ENCODE results near the gene KMT2A.

KMT2A gene

GRCh38 chr11:118544010-118544646 is 107.8 kb downstream of the KMT2A start:
- no peak overlapping the region for H3K4me3 ChIP-seq (ENCODE audit: low read length, poor library complexity, severe bottlenecking)
- H3F3A ChIP-seq (ENCODE audit: low read depth): no peaks in the 10 kb centered on the region
- H3K79me2 ChIP-seq (ENCODE audit: insufficient read depth, low read length): no peaks in the 10 kb centered on the region
- H2AFZ ChIP-seq (ENCODE audit: low read length): no peak overlapping the region
- H3K4me2 ChIP-seq (ENCODE audit: low read depth, low read length, poor library complexity, severe bottlenecking): no peak overlapping the region
- H3K9ac ChIP-seq (ENCODE audit: low read depth, low read length, poor library complexity, severe bottlenecking): no peak overlapping the region
- H3K4me1 ChIP-seq (ENCODE audit: insufficient read depth, low read length, poor library complexity, severe bottlenecking): no peaks in the 10 kb centered on the region
- TF ChIP-seq CTCF (conservative IDR thresholded peaks at IDR 0.05; ENCODE audit: low read length): no peak
- TF ChIP-seq EZH2phosphoT487 (IDR thresholded peaks at IDR 0.05; ENCODE audit: borderline replicate concordance): no peak
- no peaks in the 10 kb centered on the region for H4K20me1 ChIP-seq (ENCODE audit: insufficient read depth, low read length, poor library complexity, severe bottlenecking)
- no peaks in the 10 kb centered on the region for H3K27me3 ChIP-seq (ENCODE audit: insufficient read depth, low read length, poor library complexity, severe bottlenecking)
- no peaks in the 10 kb centered on the region for H3K36me3 ChIP-seq (ENCODE audit: insufficient read depth, low read length)
- H3K9me3 ChIP-seq (ENCODE audit: insufficient read depth, low read depth, low read length): no peaks in the 10 kb centered on the region
- H3K9me2 ChIP-seq (replicated peaks; ENCODE audit: low read depth, low read length): no peaks in the 10 kb centered on the region

DNA sequence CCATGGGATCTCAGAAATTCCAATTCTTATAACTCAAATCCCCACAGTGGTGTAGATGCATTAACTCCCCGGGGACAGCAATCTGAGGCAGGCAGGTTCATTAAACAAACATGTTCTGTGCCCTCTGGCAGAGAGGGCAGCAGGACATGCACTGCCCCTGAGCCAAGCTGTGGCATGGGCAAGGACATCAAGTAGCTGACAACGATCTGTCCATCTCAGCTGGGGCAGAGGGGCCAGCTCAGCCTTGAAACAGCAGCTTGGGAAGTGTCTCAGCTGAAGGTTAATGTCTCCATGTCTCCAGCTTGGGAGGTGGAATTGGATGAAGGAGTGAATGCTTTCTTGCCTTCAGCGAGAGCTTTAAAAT is 108.3 kb downstream of the KMT2A start:
- H3K36me3 ChIP-seq (ENCODE audit: insufficient read depth, low read length): no peaks in the 10 kb centered on the region
- TF ChIP-seq EZH2phosphoT487 (IDR thresholded peaks at IDR 0.05; ENCODE audit: borderline replicate concordance): no peak
- TF ChIP-seq CTCF (conservative IDR thresholded peaks at IDR 0.05; ENCODE audit: low read length): no peak
- no peaks in the 10 kb centered on the region for H3K9me3 ChIP-seq (ENCODE audit: insufficient read depth, low read depth, low read length)
- no peak overlapping the region for H3K4me3 ChIP-seq (ENCODE audit: low read length, poor library complexity, severe bottlenecking)
- no peaks in the 10 kb centered on the region for H3F3A ChIP-seq (ENCODE audit: low read depth)
- H4K20me1 ChIP-seq (ENCODE audit: insufficient read depth, low read length, poor library complexity, severe bottlenecking): no peaks in the 10 kb centered on the region
- H3K79me2 ChIP-seq (ENCODE audit: insufficient read depth, low read length): no peaks in the 10 kb centered on the region
- no peak overlapping the region for H2AFZ ChIP-seq (ENCODE audit: low read length)
- H3K9ac ChIP-seq (ENCODE audit: low read depth, low read length, poor library complexity, severe bottlenecking): no peak overlapping the region
- no peak overlapping the region for H3K4me2 ChIP-seq (ENCODE audit: low read depth, low read length, poor library complexity, severe bottlenecking)
- no peaks in the 10 kb centered on the region for H3K27me3 ChIP-seq (ENCODE audit: insufficient read depth, low read length, poor library complexity, severe bottlenecking)
- H3K4me1 ChIP-seq (ENCODE audit: insufficient read depth, low read length, poor library complexity, severe bottlenecking): no peaks in the 10 kb centered on the region
- no peaks in the 10 kb centered on the region for H3K9me2 ChIP-seq (replicated peaks; ENCODE audit: low read depth, low read length)

- no peaks in the 10 kb centered on the region for H3K9me3 ChIP-seq (ENCODE audit: insufficient read depth, low read depth, low read length)
- no peaks in the 10 kb centered on the region for H3K4me1 ChIP-seq (ENCODE audit: insufficient read depth, low read length, poor library complexity, severe bottlenecking)
- TF ChIP-seq CTCF (conservative IDR thresholded peaks at IDR 0.05; ENCODE audit: low read length) (no peak), EZH2phosphoT487 (IDR thresholded peaks at IDR 0.05; ENCODE audit: borderline replicate concordance) (no peak)
- H3K36me3 ChIP-seq (ENCODE audit: insufficient read depth, low read length): no peaks in the 10 kb centered on the region
- H3K9me2 ChIP-seq (replicated peaks; ENCODE audit: low read depth, low read length): no peaks in the 10 kb centered on the region
- no peaks in the 10 kb centered on the region for H3F3A ChIP-seq (ENCODE audit: low read depth)
- no peaks in the 10 kb centered on the region for H4K20me1 ChIP-seq (ENCODE audit: insufficient read depth, low read length, poor library complexity, severe bottlenecking)
- no peaks in the 10 kb centered on the region for H3K79me2 ChIP-seq (ENCODE audit: insufficient read depth, low read length)
- H3K9ac ChIP-seq (ENCODE audit: low read depth, low read length, poor library complexity, severe bottlenecking): no peak overlapping the region
- H2AFZ ChIP-seq (ENCODE audit: low read length): no peak overlapping the region
- H3K4me2 ChIP-seq (ENCODE audit: low read depth, low read length, poor library complexity, severe bottlenecking): no peak overlapping the region
- no peak overlapping the region for H3K4me3 ChIP-seq (ENCODE audit: low read length, poor library complexity, severe bottlenecking)
- no peaks in the 10 kb centered on the region for H3K27me3 ChIP-seq (ENCODE audit: insufficient read depth, low read length, poor library complexity, severe bottlenecking)
Measured at GRCh38 chr11:118545533-118545932, 109.2 kb downstream of the KMT2A start.

All from Loucy (cell line).